HCT116 (cell line): ENCODE measurements around the gene USP48. TPM values are rescaled to one million over a fixed set of nuclear protein-coding genes. Genes with fewer than 3 reads are reported as not detected.

Source experiments
- ATAC-seq: fragments of 200-7000 bp; cut with Tn5 transposase; 2 replicates; pipeline ENCODE4 v1.9.1; 2020; ENCODE audit warnings: mild to moderate bottlenecking, moderate library complexity
- BruUV-seq: library from RNA; stranded (reverse); fragments of 400-500 nt; replicated peaks from 2 replicates; lab custom pipeline; 2021; lab: Mats Ljungman, UMichigan
- CTCF ChIA-PET: fragments of 300-600 bp; sonication (Branson Sonifier 250); formaldehyde crosslinking; loops from one replicate; lab custom pipeline; 2021; ENCODE audit warnings: antibody characterized with exemption; lab: Charles Lee
- POLR2A ChIA-PET: fragments of 300-600, 350-600 bp; sonication (Branson Sonifier 250); formaldehyde crosslinking; loops from one replicate; lab custom pipeline; 2021; ENCODE audit warnings: antibody characterized with exemption; lab: Charles Lee
- RAD21 ChIA-PET, 2 experiments: fragments of 300-600 bp; sonication (Branson Sonifier 250); formaldehyde crosslinking; loops; one replicate each; lab custom pipeline; 2023; ENCODE audit warnings: low total read pairs in 2 of 2; ENCODE audit not compliant: uncharacterized antibody in 2 of 2, unreplicated experiment in 2 of 2, low non-redundant PET in 1 of 2; lab: Charles Lee
- DNase-seq: peaks from one replicate; pipeline ENCODE4 v3.0.0-alpha.2; 2010; ENCODE audit warnings: low read depth, low spot score
- H2AFZ ChIP-seq: fragments of 200-600 bp; shearing (Covaris generic), sonication (generic); 2 replicates; pipeline ENCODE4 v1.6.1; 2017; ENCODE audit warnings: low read depth, mixed run types, mixed read lengths, antibody characterized with exemption, low read length; ENCODE audit not compliant: poor library complexity, severe bottlenecking
- H3K27ac ChIP-seq: 2 replicates; pipeline ENCODE4 v1.5.1; 2012; ENCODE audit warnings: low read depth, low read length
- H3K27me3 ChIP-seq: fragments of 200-600 bp; sonication (generic); 2 replicates; pipeline ENCODE4 v1.6.1; 2016; ENCODE audit warnings: mixed run types, low read length, mixed read lengths; ENCODE audit not compliant: insufficient read depth
- H3K36me3 ChIP-seq, 2 experiments: fragments of 200-500 bp in 1 of 2; fragments of 200-600 bp in 1 of 2; sonication (Bioruptor generic) in 1 of 2; sonication (generic) in 1 of 2; 2 replicates each; pipeline versions ENCODE4 v1.5.1 to v1.6.1; 2014 to 2016; ENCODE audit warnings: low read length in 2 of 2, inconsistent platforms in 1 of 2, mixed read lengths in 1 of 2, mixed run types in 1 of 2; ENCODE audit not compliant: insufficient read depth in 2 of 2, control insufficient read depth in 1 of 2
- H3K4me1 ChIP-seq, 2 experiments: fragments of 200-600 bp in 1 of 2; sonication (generic) in 1 of 2; 2 replicates each; pipeline versions ENCODE4 v1.5.1 to v1.6.1; 2012 to 2017; ENCODE audit warnings: low read length in 2 of 2, inconsistent platforms in 1 of 2, mild to moderate bottlenecking in 1 of 2, mixed read lengths in 1 of 2, mixed run types in 1 of 2, moderate library complexity in 1 of 2; ENCODE audit not compliant: insufficient read depth in 2 of 2, control insufficient read depth in 1 of 2
- H3K4me2 ChIP-seq: fragments of 200-600 bp; sonication (generic); 2 replicates; pipeline ENCODE4 v1.6.1; 2017; ENCODE audit warnings: mixed run types, low read length, mixed read lengths
- H3K4me3 ChIP-seq, 2 experiments: fragments of 200-600 bp in 1 of 2; sonication (generic) in 1 of 2; replicated peaks in 1 of 2; 2 replicates each; pipeline ENCODE4 v1.5.1; 2011 to 2016; ENCODE audit warnings: low read length in 2 of 2, control low read depth in 1 of 2, low read depth in 1 of 2, mild to moderate bottlenecking in 1 of 2, mixed read lengths in 1 of 2, mixed run types in 1 of 2
- H3K79me2 ChIP-seq: fragments of 200-600 bp; sonication (generic); 2 replicates; pipeline ENCODE4 v1.6.1; 2017; ENCODE audit warnings: mild to moderate bottlenecking, mixed run types, low read length, moderate library complexity, mixed read lengths; ENCODE audit not compliant: insufficient read depth
- H3K9ac ChIP-seq: fragments of 200-600 bp; sonication (generic); 2 replicates; pipeline ENCODE4 v1.6.1; 2016; ENCODE audit warnings: low read length, mixed read lengths
- H3K9me2 ChIP-seq: fragments of 200-600 bp; sonication (generic), shearing (Covaris generic); 2 replicates; pipeline ENCODE4 v1.6.1; 2017; ENCODE audit warnings: mixed run types, mild to moderate bottlenecking, moderate library complexity; ENCODE audit not compliant: insufficient read depth
- H3K9me3 ChIP-seq, 2 experiments: fragments of 200-500 bp in 1 of 2; fragments of 200-600 bp in 1 of 2; sonication (Bioruptor generic) in 1 of 2; sonication (generic) in 1 of 2; 2 replicates each; pipeline ENCODE4 v1.6.1; 2014 to 2017; ENCODE audit warnings: low read length in 2 of 2, mixed read lengths in 2 of 2, inconsistent platforms in 1 of 2, low read depth in 1 of 2, mild to moderate bottlenecking in 1 of 2, mixed run types in 1 of 2, moderate library complexity in 1 of 2; ENCODE audit not compliant: control insufficient read depth in 1 of 2, insufficient read depth in 1 of 2
- H4K20me1 ChIP-seq: fragments of 200-600 bp; sonication (generic), shearing (Covaris generic); 2 replicates; pipeline ENCODE4 v1.6.1; 2017; ENCODE audit warnings: mixed run types, mild to moderate bottlenecking, moderate library complexity; ENCODE audit not compliant: insufficient read depth
- CBX3 ChIP-seq: IDR thresholded peaks from 2 replicates; pipeline ENCODE4 v1.6.1; 2012; ENCODE audit warnings: low read depth
- EZH2phosphoT487 ChIP-seq: fragments of 200-600 bp; IDR thresholded peaks from 2 replicates; pipeline ENCODE4 v1.6.1; 2018; ENCODE audit warnings: antibody characterized with exemption, borderline replicate concordance
- JUND ChIP-seq: IDR thresholded peaks from 2 replicates; pipeline ENCODE4 v1.6.1; 2012
- POLR2AphosphoS5 ChIP-seq: IDR thresholded peaks from 2 replicates; pipeline ENCODE4 v1.6.1; 2011; ENCODE audit warnings: mild to moderate bottlenecking, low read depth, low read length, moderate library complexity
- RAD21 ChIP-seq: IDR thresholded peaks from 2 replicates; pipeline ENCODE4 v1.6.1; 2012; ENCODE audit warnings: low read depth, mild to moderate bottlenecking
- SIN3A ChIP-seq: IDR thresholded peaks from 2 replicates; pipeline ENCODE4 v1.6.1; 2012; ENCODE audit warnings: low read depth
- YY1 ChIP-seq: IDR thresholded peaks from 2 replicates; pipeline ENCODE4 v1.6.1; 2011; ENCODE audit warnings: low read length, low read depth, moderate library complexity, mild to moderate bottlenecking; ENCODE audit not compliant: insufficient replicate concordance; ENCODE audit errors: extremely low read depth
- intact Hi-C: fragments of 100-400 bp; cut with micrococcal nuclease; formaldehyde crosslinking; loops from 2 replicates; pipeline ENCODE4 v1.10.0; 2022
- total RNA-seq: library from RNA; stranded (reverse); gene quantifications from one replicate; pipeline ENCODE4 v1.2.1, GENCODE V29; 2021; ENCODE audit not compliant: unreplicated experiment
- TF ChIP-seq, protein P1 (sequence below): IDR thresholded peaks from 2 replicates; pipeline ENCODE4 v1.6.1; 2012
- TF ChIP-seq, protein P2 (sequence below): IDR thresholded peaks from 2 replicates; pipeline ENCODE4 v1.6.1; 2012; ENCODE audit warnings: low read depth

The USP48 gene
- total RNA-seq, 1 experiment from 2014 or later, result 54.8 TPM

DNA sequence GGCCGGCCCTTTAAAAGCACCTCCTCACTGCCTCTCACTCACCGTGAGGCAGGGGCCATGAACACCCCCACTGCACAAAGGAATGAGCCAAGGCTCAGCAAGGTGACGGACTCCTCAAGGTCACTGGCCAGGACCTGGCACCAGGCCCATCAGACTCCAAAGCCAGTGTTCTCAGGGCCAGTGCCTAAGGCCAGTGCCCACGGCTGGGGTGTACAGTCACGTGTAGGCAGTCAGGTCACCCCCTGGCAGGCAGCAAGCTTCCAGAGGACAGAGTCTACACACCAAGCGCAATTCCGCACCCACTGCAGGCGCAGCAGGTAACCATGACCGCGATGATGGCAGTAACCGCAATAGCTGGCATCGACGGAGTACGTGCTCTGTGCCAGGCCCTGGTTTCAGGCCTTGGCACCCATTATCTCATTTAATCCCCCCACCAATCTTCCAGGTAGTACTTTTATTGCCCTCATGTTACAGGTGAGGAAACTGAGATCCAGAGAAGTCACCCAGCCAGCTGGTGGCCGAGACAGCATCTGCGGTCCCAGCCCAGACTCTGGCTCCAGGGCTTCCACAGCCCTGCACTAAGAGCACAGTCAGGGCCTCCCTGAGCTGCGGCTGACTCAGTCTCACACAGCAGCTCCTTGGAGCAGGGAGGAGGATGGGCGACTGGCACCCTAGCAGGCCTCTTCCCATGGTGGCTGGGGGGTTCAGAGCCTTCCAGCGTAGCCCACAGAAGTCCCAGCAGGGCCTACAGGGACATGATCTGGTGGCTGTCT, 140.8 kb downstream of the USP48 start:
- POLR2A ChIA-PET, result no interaction called here
- CTCF ChIA-PET, result no interaction called here
- no peak for ATAC-seq
- Histone ChIP-seq H3K27ac (no peak overlapping the region), H3K79me2 (no peaks in the 10 kb centered on the region), H2AFZ (no peak overlapping the region), H3K9me2 (no peaks in the 10 kb centered on the region), H3K9ac (no peak overlapping the region), H3K36me3 (no peaks in the 10 kb centered on the region), H3K9me3 (no peaks in the 10 kb centered on the region), H3K4me3 (no peak overlapping the region), H3K4me1 (peaks cover 24 to 43% of the 10 kb centered on the region in 2 experiments), H3K27me3 (no peaks in the 10 kb centered on the region), H4K20me1 (no peaks in the 10 kb centered on the region), H3K4me2 (no peak overlapping the region)
- BruUV-seq, result no TSS peak
- DNase-seq, result no peak
- RAD21 ChIA-PET, result no interaction called here
- TF ChIP-seq, protein P1, sequence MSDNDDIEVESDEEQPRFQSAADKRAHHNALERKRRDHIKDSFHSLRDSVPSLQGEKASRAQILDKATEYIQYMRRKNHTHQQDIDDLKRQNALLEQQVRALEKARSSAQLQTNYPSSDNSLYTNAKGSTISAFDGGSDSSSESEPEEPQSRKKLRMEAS, result no peak
- TF ChIP-seq YY1 (no peak), POLR2AphosphoS5 (no peak), CBX3 (no peak), SIN3A (no peak), RAD21 (no peak), EZH2phosphoT487 (no peak), JUND (no peak)
- TF ChIP-seq, protein P2, sequence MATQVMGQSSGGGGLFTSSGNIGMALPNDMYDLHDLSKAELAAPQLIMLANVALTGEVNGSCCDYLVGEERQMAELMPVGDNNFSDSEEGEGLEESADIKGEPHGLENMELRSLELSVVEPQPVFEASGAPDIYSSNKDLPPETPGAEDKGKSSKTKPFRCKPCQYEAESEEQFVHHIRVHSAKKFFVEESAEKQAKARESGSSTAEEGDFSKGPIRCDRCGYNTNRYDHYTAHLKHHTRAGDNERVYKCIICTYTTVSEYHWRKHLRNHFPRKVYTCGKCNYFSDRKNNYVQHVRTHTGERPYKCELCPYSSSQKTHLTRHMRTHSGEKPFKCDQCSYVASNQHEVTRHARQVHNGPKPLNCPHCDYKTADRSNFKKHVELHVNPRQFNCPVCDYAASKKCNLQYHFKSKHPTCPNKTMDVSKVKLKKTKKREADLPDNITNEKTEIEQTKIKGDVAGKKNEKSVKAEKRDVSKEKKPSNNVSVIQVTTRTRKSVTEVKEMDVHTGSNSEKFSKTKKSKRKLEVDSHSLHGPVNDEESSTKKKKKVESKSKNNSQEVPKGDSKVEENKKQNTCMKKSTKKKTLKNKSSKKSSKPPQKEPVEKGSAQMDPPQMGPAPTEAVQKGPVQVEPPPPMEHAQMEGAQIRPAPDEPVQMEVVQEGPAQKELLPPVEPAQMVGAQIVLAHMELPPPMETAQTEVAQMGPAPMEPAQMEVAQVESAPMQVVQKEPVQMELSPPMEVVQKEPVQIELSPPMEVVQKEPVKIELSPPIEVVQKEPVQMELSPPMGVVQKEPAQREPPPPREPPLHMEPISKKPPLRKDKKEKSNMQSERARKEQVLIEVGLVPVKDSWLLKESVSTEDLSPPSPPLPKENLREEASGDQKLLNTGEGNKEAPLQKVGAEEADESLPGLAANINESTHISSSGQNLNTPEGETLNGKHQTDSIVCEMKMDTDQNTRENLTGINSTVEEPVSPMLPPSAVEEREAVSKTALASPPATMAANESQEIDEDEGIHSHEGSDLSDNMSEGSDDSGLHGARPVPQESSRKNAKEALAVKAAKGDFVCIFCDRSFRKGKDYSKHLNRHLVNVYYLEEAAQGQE, result no peak
- intact Hi-C loops, result no loop called here
